Measurements from ENCODE around the gene SMAD5.

The SMAD5 gene

GRCh38 chr5:136221340-136221739 lies 88.7 kb downstream of the SMAD5 start:
- Histone ChIP-seq H3K9me3 (ENCODE audit: control insufficient read depth, insufficient read depth, low read length) (no peaks in the 10 kb centered on the region), H3K36me3 (ENCODE audit: insufficient read depth, low read length) (no peaks in the 10 kb centered on the region), H3K4me1 (ENCODE audit: insufficient read depth, low read length) (0 out of 2 replicates have a peak, but pooled peaks cover 3% of the 10 kb centered on the region), H3K9ac (ENCODE audit: low read depth, low read length) (no peak overlapping the region)

DNA sequence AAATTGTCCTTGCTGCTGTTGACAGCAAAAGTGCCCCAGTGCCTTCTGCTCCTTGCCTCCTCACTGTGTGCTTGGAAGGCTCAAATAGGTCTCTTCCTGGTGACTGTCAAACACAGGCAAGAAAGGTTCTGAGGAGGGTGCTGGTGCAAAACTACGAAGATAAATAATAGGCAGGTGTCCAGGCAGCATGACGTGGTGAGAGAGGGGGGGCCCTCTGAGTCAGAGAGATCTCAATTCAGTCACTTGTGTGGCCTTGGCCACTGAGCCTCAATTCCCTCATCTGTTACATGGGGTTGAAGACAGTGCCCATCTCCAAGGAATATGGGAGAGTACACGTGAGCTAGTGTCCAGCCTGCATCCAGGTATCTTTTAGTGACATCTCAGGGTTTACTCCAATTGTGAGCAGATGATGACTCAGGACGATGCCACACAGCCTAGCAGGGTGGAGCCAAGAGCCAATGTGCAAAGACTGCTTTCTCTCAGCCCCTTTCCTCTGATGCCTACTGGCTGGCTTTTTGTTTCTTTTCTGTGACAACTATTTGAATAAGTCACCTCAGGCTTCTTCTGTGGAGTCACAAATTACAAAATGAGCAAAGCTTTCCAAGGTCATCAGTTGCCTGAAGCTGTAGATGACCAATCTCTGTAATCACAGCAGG lies 90.1 kb downstream of the SMAD5 start:
- 0 out of 2 replicates have a peak, but pooled peaks cover 3% of the 10 kb centered on the region for H3K4me1 ChIP-seq (ENCODE audit: insufficient read depth, low read length)
- no peaks in the 10 kb centered on the region for H3K36me3 ChIP-seq (ENCODE audit: insufficient read depth, low read length)
- H3K9me3 ChIP-seq (ENCODE audit: control insufficient read depth, insufficient read depth, low read length): no peaks in the 10 kb centered on the region
- H3K9ac ChIP-seq (ENCODE audit: low read depth, low read length): no peak overlapping the region

GRCh38 chr5:136225796-136226195 lies 93.2 kb downstream of the SMAD5 start:
- no peak overlapping the region for H3K9ac ChIP-seq (ENCODE audit: low read depth, low read length)
- no peaks in the 10 kb centered on the region for H3K36me3 ChIP-seq (ENCODE audit: insufficient read depth, low read length)
- no peaks in the 10 kb centered on the region for H3K9me3 ChIP-seq (ENCODE audit: control insufficient read depth, insufficient read depth, low read length)
- H3K4me1 ChIP-seq (ENCODE audit: insufficient read depth, low read length): peaks cover 21% of the 10 kb centered on the region; the same call in 1 of the 2 replicates

- H3K4me1 ChIP-seq (ENCODE audit: insufficient read depth, low read length): peaks cover 21% of the 10 kb centered on the region; the same call in 1 of the 2 replicates
- H3K9me3 ChIP-seq (ENCODE audit: control insufficient read depth, insufficient read depth, low read length): no peaks in the 10 kb centered on the region
- H3K36me3 ChIP-seq (ENCODE audit: insufficient read depth, low read length): no peaks in the 10 kb centered on the region
- H3K9ac ChIP-seq (ENCODE audit: low read depth, low read length): no peak overlapping the region
These were observed 93.8 kb downstream of the SMAD5 start for GRCh38 chr5:136226401-136226800.

DNA sequence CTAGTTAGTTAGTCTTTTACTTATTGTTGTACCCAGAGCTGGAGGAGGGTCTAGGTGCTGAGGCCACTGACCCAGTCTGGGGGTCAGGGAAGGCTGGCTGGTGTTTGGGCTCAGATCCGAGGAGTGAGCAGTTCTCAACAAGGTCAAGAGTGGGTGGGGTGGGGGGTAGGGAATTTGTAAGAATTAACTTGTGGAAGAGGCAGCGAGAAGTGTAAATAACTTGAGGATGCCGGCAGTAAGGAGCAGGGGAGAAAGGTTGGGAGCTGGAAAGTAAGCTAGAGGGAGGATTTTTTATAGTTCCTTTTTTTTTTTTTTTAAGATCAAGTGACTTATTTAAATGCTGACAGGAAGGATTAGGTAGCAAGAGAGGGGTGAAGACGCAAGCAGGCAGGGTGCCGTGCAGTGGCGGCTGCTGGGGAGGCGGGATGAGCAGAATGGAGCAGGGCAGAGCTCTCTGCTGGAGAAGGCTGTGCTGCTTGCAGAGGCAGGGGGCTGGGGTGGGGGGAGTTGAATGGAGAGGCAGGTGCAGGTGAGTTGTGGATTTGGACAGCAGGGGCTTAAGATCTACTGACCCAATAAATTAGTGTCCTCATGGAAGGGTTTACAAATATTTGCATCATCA lies 95.6 kb downstream of the SMAD5 start:
- Histone ChIP-seq H3K9me3 (ENCODE audit: control insufficient read depth, insufficient read depth, low read length) (no peaks in the 10 kb centered on the region), H3K4me1 (ENCODE audit: insufficient read depth, low read length) (peaks cover 21% of the 10 kb centered on the region; the same call in 1 of the 2 replicates), H3K9ac (ENCODE audit: low read depth, low read length) (no peak overlapping the region), H3K36me3 (ENCODE audit: insufficient read depth, low read length) (no peaks in the 10 kb centered on the region)

DNA sequence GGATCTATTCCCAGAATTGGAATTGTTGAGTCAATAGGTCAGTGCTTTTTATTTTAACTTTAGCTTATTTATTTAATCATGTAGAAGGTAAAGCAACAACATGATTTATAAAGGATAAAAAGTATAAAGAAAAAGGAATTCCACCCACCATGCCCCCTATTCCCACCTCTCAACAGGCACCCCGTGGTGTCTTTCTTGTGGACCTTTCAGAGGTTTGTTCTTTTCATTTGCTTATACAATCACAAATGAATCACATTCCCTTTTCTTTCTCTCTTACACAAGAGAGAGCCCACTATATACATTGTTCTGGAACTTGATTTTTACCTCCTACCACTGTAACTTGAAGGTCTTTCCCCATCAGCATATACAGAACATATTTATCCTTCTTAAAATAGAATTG lies 97.5 kb downstream of the SMAD5 start:
- Histone ChIP-seq H3K9me3 (ENCODE audit: control insufficient read depth, insufficient read depth, low read length) (no peaks in the 10 kb centered on the region), H3K9ac (ENCODE audit: low read depth, low read length) (no peak overlapping the region), H3K36me3 (ENCODE audit: insufficient read depth, low read length) (no peaks in the 10 kb centered on the region), H3K4me1 (ENCODE audit: insufficient read depth, low read length) (peaks cover 21% of the 10 kb centered on the region; the same call in 1 of the 2 replicates)

- Histone ChIP-seq H3K36me3 (ENCODE audit: insufficient read depth, low read length) (no peaks in the 10 kb centered on the region), H3K4me1 (ENCODE audit: insufficient read depth, low read length) (peaks cover 18% of the 10 kb centered on the region; the same call in 1 of the 2 replicates), H3K9me3 (ENCODE audit: control insufficient read depth, insufficient read depth, low read length) (no peaks in the 10 kb centered on the region), H3K9ac (ENCODE audit: low read depth, low read length) (no peak overlapping the region)
These were observed 99.7 kb downstream of the SMAD5 start for GRCh38 chr5:136232316-136232715.
